Aorta (tissue), 5 donors: ENCODE data around the gene HTRA3. TPM values are rescaled to one million over a fixed set of nuclear protein-coding genes. Genes with fewer than 3 reads are reported as not detected.

Experiments
- ATAC-seq: fragments of 200-7000 bp; cut with Tn5 transposase; one replicate; pipeline ENCODE4 v1.9.1; 2022; ENCODE audit warnings: moderate library complexity; ENCODE audit not compliant: low FRiP score
- DNase-seq, 2 donors: peaks; one replicate each; pipeline ENCODE4 v3.0.0-alpha.2; 2020
- H3K27ac ChIP-seq, 2 donors: one replicate each; pipeline ENCODE4 v1.5.1; 2013; ENCODE audit warnings: low read length in 2 of 2, mild to moderate bottlenecking in 2 of 2, moderate library complexity in 2 of 2, control low read depth in 1 of 2, inconsistent platforms in 1 of 2, low read depth in 1 of 2
- H3K27me3 ChIP-seq, 2 donors: one replicate each; pipeline ENCODE4 v1.6.1; 2013; ENCODE audit warnings: control low read depth in 1 of 2, low read length in 1 of 2, mild to moderate bottlenecking in 1 of 2, moderate library complexity in 1 of 2; ENCODE audit not compliant: insufficient read depth in 2 of 2, control insufficient read depth in 1 of 2
- H3K36me3 ChIP-seq, 2 donors: one replicate each; pipeline ENCODE4 v1.6.1; 2013; ENCODE audit warnings: control low read depth in 1 of 2, low read length in 1 of 2, mild to moderate bottlenecking in 1 of 2; ENCODE audit not compliant: insufficient read depth in 2 of 2, control insufficient read depth in 1 of 2
- H3K4me1 ChIP-seq, 2 donors: one replicate each; pipeline ENCODE4 v1.6.1; 2013; ENCODE audit warnings: low read length in 2 of 2, control low read depth in 1 of 2, mild to moderate bottlenecking in 1 of 2, moderate library complexity in 1 of 2; ENCODE audit not compliant: insufficient read depth in 2 of 2, control insufficient read depth in 1 of 2
- H3K4me3 ChIP-seq, 2 donors: one replicate each; pipeline ENCODE4 v1.5.1; 2013; ENCODE audit warnings: low read length in 2 of 2, control low read depth in 1 of 2, mild to moderate bottlenecking in 1 of 2
- H3K9me3 ChIP-seq: one replicate; pipeline ENCODE4 v1.6.1; 2013; ENCODE audit warnings: mild to moderate bottlenecking, low read length; ENCODE audit not compliant: control insufficient read depth
- WGBS, 2 donors: extraction: QIAGEN DNeasy Blood & Tissue Kit; methylation state at CpG; one replicate each; pipeline ENCODE4 v1.1.7; 2013; 5-methylcytosine and 5-hydroxymethylcytosine counted together
- intact Hi-C, 2 donors: fragments of 100-400 bp; cut with DNase I; formaldehyde crosslinking; loops; one replicate each; pipeline versions ENCODE4 v1.14.2 to v1.15.0; 2022
- polyA plus RNA-seq, 2 donors: library from polyadenylated mRNA; stranded (reverse); fragments of 200-250 nt; gene quantifications; one replicate each; pipeline ENCODE4 v1.2.3, GENCODE V29; 2013
- total RNA-seq, 2 donors: library from RNA; stranded (reverse); fragmentation: NEBNext Ultra II Directional; extraction: Animal tissue kit (Norgen Biotek cat#: 25700); gene quantifications; one replicate each; pipeline ENCODE4 v1.2.1, GENCODE V29; 2021
- donor health status: healthy with polysubstance abuse.
- donor health status: Bipolar disorder and iron deficiency.
- donor health status: DM: no; HTN: no; CAD: no.
- donor health status: DM: no; HTN: no; CAD: no.
- donor health status: DM: yes; HTN: yes; CAD: no.

The HTRA3 gene
- total and polyA plus RNA-seq, 4 donors, result 1.1 to 129 (median 18.5) TPM

DNA sequence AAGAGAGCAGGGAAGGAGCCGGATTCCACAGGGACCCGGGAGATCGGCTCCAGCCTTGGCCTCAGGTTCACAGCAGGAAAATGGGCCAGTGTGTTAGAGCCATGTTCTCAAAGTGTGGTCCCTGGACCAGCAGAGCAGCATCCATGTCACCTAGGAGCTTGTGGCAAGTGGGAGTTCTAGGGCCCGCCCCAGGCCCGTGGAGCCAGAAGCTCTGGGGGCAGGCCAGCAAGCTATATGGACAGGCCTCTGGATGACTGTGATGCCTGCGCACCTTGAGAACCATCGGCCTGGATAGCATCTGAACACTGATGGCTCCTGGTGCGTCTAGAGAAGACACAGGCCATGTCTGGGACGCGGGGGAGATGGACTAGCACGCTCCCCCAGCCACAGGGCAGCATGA, 36.8 kb upstream of the HTRA3 start:
- H3K4me1 ChIP-seq, result no peaks in the 10 kb centered on the region
- WGBS, 2 donors, result 96% methylated on average over 11 of the region's 11 CpGs
- no peaks in the 10 kb centered on the region for H3K27me3 ChIP-seq
- H3K27ac ChIP-seq, result no peak overlapping the region
- intact Hi-C loops, result no loop called here
- H3K36me3 ChIP-seq, result no peaks in the 10 kb centered on the region
- DNase-seq, result no peak
- H3K9me3 ChIP-seq, result no peaks in the 10 kb centered on the region
- ATAC-seq, result no peak
- no peak overlapping the region for H3K4me3 ChIP-seq

DNA sequence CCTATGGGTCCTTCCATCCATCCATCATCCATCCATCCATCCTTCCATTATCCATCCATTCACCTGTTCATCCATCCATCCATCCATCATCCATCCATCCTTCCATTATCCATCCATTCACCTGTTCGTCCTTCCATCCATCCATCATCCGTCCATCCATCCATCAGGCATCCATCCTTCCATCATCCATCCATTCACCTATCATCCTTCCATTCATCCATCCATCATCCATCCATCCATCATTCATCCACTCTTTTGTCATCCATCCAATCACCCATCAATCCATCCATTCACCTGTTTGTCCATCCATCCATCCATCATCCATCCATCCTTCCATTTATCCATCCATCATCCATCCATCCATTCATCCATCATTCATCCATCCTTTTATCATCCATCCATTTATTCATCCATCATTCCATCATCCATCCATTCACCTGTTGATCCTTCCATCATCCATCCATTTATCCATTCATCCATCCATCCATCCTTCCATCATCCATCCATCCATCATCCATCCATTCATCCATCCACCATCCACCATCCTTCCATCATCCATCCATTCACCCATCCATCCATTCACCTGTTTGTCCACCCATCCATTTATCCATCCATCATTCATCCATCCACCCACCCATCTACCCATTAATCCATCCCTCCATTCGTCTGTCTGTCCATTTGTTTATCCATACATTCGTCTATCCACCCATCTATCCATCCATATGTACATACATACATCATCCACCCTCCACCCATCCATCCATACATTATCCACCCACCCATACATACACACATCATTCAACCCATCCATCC, 35.7 kb upstream of the HTRA3 start:
- Histone ChIP-seq H3K9me3 (no peaks in the 10 kb centered on the region), H3K4me1 (no peaks in the 10 kb centered on the region), H3K36me3 (no peaks in the 10 kb centered on the region), H3K4me3 (no peak overlapping the region), H3K27me3 (no peaks in the 10 kb centered on the region), H3K27ac (no peak overlapping the region)
- 93 to 95% methylated on average over 4 of the region's 4 CpGs for WGBS, 2 donors
- intact Hi-C loops, result no loop called here
- DNase-seq, result no peak
- ATAC-seq, result no peak

- DNase-seq (no peak), ATAC-seq (no peak)
- Histone ChIP-seq H3K9me3 (no peaks in the 10 kb centered on the region), H3K36me3 (no peaks in the 10 kb centered on the region), H3K27ac (no peak overlapping the region), H3K4me1 (no peaks in the 10 kb centered on the region), H3K4me3 (no peak overlapping the region), H3K27me3 (no peaks in the 10 kb centered on the region)
- WGBS, 2 donors, result 92 to 96% methylated on average over 1 of the region's 1 CpG
- intact Hi-C loops, result loop anchor here in 1 of 2 donors (5.0 kb wide), 1 partner anchor 57 kb away; no protein-coding TSS in a partner anchor
Observed at GRCh38 chr4:8234715-8235114, 34.8 kb upstream of the HTRA3 start.

DNA sequence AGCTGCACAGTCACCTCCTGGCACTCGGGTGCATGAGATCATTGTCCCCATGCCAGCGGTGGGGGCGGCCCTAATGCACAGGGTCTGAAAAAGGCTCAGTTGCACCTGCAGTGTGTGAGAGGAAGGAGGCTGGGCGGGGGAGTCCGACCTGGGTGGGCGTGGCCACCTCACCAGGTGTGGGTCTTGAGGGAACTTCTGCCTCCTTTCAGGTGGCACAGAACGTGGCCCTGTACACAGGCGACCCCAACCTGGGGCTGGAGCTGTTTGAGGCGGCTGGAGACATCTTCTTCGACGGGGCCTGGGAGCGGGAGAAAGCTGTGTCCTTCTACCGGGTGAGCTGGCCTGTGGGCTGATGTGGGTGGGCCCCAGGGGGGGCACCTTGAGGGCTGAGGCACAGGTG, 34.3 kb upstream of the HTRA3 start:
- no peaks in the 10 kb centered on the region for H3K36me3 ChIP-seq

DNA sequence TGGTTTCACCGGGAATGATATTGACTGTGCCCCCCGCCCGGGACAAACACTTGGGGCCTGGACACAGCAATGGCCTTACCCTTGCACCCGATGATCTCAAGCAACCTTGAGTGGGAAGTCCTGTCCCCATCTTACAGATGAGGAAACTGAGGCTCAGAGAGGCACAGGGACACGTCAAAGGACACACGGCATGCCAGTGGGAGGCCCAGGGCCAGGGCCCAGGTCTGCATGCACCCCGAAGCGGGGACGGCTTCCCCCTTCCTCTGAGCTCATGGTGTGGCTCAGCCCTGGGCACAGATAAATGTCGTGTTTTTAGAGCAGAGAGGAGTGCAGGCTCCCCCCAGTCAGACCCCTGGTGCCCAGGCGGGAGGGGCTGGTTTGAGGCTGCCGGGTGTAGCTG, 33.9 kb upstream of the HTRA3 start:
- H3K27ac ChIP-seq, result no peak overlapping the region
- intact Hi-C loops, result loop anchor here in 1 of 2 donors (5.0 kb wide), 1 partner anchor 58 kb away; no protein-coding TSS in a partner anchor
- no peaks in the 10 kb centered on the region for H3K4me1 ChIP-seq
- no peak for DNase-seq
- ATAC-seq, result no peak
- H3K4me3 ChIP-seq, result no peak overlapping the region
- no peaks in the 10 kb centered on the region for H3K27me3 ChIP-seq
- WGBS, 2 donors, result 95 to 96% methylated on average over 12 of the region's 12 CpGs
- H3K9me3 ChIP-seq, result no peaks in the 10 kb centered on the region
- H3K36me3 ChIP-seq, result no peaks in the 10 kb centered on the region

More for the DNA sequence above, 34.3 kb upstream of the HTRA3 start:
- DNase-seq (no peak), ATAC-seq (no peak)
- Histone ChIP-seq H3K4me3 (no peak overlapping the region), H3K9me3 (no peaks in the 10 kb centered on the region), H3K27me3 (no peaks in the 10 kb centered on the region), H3K27ac (no peak overlapping the region), H3K4me1 (no peaks in the 10 kb centered on the region)
- intact Hi-C loops, result loop anchor here in 1 of 2 donors (5.0 kb wide), 1 partner anchor 58 kb away; no protein-coding TSS in a partner anchor
- 80 to 83% methylated on average over 12 to 13 of the region's 13 CpGs for WGBS, 2 donors

- intact Hi-C loops, result loop anchor here in 1 of 2 donors (5.0 kb wide), 1 partner anchor 59 kb away; no protein-coding TSS in a partner anchor
- ATAC-seq, result no peak
- no peaks in the 10 kb centered on the region for H3K36me3 ChIP-seq
- no peak overlapping the region for H3K4me3 ChIP-seq
- no peak for DNase-seq
- no peak overlapping the region for H3K27ac ChIP-seq
- WGBS, 2 donors, result 89 to 91% methylated on average over 24 of the region's 24 CpGs
- no peaks in the 10 kb centered on the region for H3K27me3 ChIP-seq
- no peaks in the 10 kb centered on the region for H3K4me1 ChIP-seq
- H3K9me3 ChIP-seq, result no peaks in the 10 kb centered on the region
Observed at GRCh38 chr4:8236106-8236919, 33.2 kb upstream of the HTRA3 start.

- no peak for DNase-seq
- H3K4me3 ChIP-seq, result no peak overlapping the region
- no peaks in the 10 kb centered on the region for H3K27me3 ChIP-seq
- 96% methylated on average over 9 of the region's 9 CpGs for WGBS, 2 donors
- ATAC-seq, result no peak
- intact Hi-C loops, result loop anchor here in 1 of 2 donors (5.0 kb wide), 1 partner anchor 60 kb away; no protein-coding TSS in a partner anchor
- no peaks in the 10 kb centered on the region for H3K4me1 ChIP-seq
- H3K27ac ChIP-seq, result no peak overlapping the region
- H3K36me3 ChIP-seq, result no peaks in the 10 kb centered on the region
- no peaks in the 10 kb centered on the region for H3K9me3 ChIP-seq
Observed at GRCh38 chr4:8236920-8237195, 32.7 kb upstream of the HTRA3 start.

- Histone ChIP-seq H3K4me1 (no peaks in the 10 kb centered on the region), H3K4me3 (no peak overlapping the region), H3K36me3 (no peaks in the 10 kb centered on the region), H3K27me3 (no peaks in the 10 kb centered on the region), H3K9me3 (no peaks in the 10 kb centered on the region), H3K27ac (no peak overlapping the region)
- intact Hi-C loops, result loop anchor here in 1 of 2 donors (5.0 kb wide), 1 partner anchor 60 kb away; no protein-coding TSS in a partner anchor
- whole genome bisulfite sequencing, 2 donors, result 93 to 95% methylated on average over 29 of the region's 29 CpGs
- DNase-seq, result no peak
- ATAC-seq, result no peak
Observed at GRCh38 chr4:8237256-8237989, 32.1 kb upstream of the HTRA3 start.
